Hematopoietic multipotent progenitor cell treated with erythropoietin and hydrocortisone succinate and interleukin-3 and kit ligand, for 6 days (in vitro differentiated cells): ENCODE results near the gene CD38.
"Not testable (repeated sequence)": the region's sequence is repeated elsewhere in the genome, so short reads cannot be mapped to it uniquely, and the experiment has no call there.

Experiments used
- DNase-seq: peaks from one replicate; pipeline ENCODE4 v3.0.0-alpha.2; 2015

Gene CD38

DNA sequence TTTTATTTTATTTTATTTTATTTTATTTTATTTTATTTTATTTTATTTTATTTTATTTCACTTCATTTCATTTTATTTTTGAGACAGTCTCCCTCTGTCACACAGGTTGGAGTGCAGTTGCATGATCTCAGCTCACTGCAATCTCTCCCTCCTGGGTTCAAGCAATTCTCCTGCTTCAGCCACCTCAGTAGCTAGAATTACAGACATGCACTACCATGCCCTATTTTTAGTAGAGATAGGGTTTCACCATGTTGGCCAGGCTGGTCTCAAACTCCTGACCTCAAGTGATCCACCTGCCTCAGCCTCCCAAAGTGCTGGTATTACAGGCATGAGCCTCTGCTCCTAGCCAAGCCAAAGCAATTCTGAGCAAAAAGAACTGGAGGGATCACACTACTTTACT is 24.4 kb downstream of the CD38 start:
- not testable (repeated sequence) for DNase-seq

DNA sequence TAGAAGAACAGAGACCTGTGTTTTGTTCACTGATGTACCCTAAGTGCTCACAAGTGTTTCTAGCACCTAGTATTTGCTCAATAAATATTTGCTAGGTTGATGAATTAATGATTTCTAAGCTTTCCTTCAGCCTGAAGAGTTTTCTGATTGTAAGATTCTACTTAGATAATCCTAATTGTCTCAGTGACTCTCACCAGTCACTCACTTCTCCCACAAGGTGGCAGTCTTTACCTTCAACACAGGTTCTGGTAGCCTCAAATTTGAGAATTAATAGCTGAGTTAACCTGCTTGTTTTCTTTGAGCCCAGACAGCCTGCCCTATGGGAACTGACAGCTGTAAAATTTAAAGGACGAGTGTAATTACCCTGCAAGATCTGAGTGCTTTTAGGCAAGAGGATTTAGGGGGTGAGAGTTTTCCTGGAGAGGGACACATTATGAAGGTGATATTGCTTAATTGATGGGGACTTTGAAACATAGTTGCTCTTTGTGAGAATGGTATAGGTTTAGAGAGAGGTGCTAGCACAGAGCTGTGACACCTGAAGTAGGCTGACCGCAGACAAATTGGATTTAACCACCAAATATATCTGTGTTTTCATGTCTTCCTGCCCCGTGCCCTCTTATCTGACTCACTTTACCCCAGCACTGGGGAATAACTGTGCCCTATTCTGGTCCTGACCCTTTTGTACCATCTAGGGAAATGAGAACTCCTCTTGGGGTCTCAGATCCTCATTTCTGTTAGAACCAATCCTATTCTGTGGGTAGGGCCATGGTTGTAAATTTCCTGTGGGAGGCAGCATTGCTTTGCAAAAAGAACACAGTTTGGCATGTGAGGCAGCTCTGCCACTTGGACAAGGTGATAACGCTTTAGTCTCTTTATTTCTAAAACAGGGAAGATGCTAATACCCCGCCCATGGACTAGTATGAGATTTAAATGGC is 27.7 kb downstream of the CD38 start:
- peak; percentile 90 for DNase-seq

DNA sequence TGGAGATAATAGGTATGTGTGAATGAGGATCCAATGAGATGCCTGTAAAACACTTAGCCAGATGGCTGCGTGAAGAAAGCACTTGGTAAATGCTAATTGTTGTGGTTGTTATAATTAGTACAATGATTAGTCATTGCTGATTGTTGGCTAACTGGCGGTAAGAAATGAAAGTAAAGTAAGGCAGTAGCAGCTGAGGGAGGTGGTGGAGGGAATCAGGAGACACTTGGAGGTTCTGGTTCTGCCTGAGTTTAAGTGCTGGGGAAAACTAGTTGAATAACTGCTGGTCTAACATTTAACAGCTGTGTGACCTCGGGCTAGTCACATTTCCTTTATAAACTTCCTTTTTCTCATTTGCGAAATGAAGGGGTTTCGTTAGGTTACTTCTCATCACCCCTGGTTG is 30.9 kb downstream of the CD38 start:
- DNase-seq: peak; percentile 49

DNA sequence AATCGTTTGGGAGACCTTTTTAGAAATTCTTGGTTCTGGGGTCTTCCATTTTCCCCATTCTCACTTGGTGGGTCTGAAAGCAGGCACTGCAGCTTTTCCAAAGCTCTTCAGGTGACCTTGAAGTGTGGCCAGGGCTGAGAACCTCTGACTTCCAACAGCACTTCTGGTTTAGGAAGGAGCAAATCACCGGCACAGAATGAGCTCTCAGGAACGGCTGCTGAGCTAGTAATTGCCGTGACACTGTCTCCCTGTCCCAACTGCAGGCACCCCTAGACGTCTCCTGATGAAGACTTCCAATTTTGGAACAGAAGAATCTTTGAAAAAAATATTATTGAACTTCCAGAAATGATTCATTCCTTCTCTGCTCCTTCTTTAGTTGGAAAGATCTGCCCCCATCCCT is 31.3 kb downstream of the CD38 start:
- DNase-seq: no peak

DNA sequence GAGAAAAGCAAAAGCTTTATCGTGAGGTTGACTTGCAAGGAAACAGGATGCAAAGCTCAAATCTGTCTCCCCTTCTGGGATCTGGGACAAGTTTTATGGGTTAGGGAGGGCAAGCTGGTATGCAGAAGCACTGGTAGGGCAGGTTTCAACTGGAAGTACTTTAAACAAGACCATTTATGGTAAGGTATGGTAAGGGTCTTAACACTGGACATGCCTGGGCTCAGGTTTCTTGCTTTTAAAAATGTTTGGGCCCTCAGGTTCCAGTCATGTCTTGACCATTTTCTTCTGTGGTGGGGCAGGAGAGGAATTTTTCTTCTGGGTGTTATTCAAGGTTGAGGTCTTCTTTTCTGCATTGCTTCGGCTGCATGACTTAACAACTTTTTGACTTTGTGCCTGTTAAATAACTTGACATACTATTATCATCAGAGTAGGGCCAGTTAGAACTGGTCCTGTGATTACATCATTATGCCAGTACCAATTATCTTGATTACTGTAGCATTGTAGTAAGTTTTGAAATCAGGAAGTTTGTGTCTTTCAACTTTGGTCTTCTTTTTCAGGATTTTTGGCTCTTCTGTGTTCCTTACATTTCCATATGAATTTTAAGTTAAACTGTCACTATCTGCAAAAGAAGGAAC is 33.7 kb downstream of the CD38 start:
- DNase-seq: peak; percentile 39

DNA sequence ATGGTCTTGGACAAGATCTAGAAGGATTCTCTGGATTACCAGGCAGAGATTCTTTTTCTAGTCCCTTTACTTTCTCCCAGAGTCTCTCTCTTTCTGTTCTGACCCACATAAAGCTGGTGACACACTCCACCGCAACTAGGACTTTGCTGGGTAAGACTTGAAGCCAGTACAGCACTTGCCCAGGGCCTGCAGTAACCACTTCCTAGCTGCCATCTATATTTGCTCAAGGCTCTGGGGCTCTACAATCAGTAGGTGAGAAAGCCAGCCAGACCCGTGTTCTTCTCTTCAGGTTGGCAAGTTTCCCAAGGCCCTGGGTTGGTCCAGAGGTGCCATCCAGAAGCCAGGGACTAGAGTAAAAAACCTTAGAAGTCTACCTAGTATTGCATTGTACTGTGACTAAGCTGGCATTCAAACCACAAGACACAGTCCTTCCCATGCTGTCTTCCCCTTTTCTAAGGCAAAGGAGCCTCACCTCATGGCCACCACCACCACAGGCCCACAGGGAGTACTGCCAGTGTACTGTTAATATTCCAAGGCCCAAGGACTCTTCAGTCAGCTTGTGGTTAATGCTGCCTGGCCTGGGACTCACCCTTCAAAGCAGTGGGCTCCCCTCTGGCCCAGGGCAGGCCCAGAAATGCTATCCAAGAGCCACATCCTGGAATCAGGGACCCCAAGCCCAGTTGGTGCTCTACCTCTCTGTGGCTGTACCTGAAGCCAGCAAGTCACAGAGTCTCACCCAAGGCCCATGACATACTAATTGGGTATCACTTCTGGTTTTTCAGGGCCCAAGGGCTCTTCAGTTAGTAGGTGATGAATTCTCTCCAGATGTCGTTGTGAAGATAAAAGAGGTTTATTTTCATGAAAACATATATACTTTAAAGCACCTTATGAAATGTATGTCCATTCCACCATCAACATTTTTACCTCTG is 54.7 kb downstream of the CD38 start:
- peak; percentile 15 for DNase-seq

DNA sequence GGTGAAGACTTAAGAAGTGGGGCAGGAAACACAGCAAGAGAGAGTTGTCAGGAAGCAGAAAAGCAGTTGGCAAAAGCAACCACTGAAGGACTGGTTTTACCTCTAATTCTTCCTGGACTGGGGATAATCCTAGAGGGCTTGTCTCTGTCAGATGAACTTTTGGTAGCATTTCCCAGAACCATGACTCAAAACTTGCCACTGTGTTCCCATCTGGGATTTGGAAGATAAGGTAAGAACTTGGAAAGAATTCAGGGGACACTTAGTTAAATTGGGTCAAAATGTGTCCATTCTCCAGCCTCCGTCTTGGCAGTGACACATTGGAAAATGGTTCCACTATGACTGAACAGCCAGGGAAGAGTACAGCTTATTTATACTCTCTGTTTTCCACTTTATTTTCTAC is 55.7 kb downstream of the CD38 start:
- no peak for DNase-seq

DNA sequence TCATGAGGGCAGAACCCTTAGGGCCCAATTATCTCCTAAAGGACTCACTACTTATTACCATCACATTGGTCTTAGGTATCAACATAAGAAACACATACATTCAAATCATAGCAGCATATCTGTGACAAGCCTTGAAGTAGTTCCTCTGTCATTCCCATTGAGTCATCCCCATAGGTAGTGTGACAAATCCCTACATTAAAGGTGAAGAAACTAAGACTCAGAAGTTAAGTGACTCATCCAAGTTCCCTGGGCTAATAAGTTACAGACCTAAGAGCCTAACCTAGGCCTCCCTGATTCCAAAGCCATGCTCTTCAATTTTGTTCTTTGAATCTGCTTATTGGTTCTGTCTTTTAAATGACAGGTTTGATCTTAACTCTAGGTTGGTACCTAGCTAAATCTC is 58.2 kb downstream of the CD38 start:
- no peak for DNase-seq

DNA sequence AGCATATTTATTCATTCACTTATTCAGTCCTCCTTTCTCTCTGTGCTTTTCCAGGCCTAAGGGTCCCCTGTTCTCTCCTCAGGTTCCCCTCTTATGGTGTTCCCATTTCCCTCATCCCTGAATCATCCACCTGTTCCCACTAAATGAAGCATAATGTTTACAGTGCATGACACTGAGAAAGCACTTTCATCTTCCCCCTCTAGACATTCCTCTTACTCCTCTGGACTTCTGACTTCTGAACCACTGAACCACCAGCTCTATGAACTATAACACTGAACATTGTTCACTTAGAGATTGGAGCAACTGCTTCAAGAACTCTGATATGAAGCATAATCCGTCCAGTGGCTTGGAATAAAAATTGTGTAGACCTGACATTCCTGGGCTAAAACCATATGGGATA is 59.5 kb downstream of the CD38 start:
- DNase-seq: no peak

DNA sequence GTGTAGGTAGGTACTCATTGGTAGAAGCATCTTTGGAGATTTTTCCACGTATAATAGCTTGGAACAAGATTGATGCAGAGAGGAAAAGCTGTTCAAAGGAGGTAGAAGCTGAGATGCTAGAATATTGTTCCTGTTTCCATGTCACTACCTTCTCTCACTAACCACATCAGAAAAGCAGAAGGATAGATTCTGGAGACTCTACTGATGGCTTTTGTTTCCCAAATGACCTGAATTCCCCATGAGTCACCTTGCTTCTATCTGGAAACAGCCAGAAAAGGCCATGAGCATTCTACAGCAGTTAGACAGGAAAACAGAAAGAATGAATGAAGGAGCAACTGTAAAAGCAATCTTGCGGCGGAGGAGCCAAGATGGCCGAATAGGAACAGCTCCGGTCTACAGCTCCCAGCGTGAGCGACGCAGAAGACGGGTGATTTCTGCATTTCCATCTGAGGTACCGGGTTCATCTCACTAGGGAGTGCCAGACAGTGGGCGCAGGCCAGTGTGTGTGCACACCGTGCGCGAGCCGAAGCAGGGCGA is 63.1 kb downstream of the CD38 start:
- DNase-seq: not testable (repeated sequence)

DNA sequence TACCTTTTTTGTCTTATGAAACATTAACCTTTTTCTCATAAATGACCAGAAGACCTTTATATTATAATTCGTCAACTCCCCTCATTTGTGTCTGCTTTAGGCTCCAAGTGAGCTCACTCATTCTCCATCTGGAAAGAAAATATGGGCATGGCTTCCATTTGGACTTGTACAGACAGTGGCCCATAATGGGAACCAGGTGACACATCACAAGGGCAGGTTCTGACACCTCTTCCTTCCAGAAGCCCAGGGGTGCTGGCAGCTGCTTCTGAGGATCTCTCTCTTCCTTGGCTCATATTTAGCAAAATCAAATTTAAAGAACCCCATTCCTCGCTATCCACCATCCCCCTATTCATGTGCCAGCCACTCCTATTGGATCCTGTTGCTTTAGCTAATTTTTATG is 69.6 kb downstream of the CD38 start:
- no peak for DNase-seq

DNA sequence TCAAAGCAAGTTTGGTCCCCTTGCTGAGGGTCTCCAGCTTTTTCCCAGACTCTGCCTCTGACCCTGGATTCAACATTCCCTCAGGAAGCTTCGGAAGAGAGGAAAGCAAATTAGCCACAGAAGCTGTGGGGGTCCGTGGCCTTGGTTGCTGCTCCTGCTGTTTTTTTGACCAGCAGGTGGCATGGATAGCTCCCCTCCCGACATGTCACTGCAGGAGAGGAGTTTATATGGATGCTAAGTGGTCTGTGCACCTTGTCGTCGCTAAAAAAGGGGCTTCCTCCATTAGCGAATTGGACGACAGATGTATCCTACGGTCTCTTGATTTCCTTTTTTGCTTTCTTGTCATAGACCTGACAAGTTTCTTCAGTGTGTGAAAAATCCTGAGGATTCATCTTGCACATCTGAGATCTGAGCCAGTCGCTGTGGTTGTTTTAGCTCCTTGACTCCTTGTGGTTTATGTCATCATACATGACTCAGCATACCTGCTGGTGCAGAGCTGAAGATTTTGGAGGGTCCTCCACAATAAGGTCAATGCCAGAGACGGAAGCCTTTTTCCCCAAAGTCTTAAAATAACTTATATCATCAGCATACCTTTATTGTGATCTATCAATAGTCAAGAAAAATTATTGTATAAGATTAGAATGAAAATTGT is 70.2 kb downstream of the CD38 start:
- DNase-seq: no peak

DNA sequence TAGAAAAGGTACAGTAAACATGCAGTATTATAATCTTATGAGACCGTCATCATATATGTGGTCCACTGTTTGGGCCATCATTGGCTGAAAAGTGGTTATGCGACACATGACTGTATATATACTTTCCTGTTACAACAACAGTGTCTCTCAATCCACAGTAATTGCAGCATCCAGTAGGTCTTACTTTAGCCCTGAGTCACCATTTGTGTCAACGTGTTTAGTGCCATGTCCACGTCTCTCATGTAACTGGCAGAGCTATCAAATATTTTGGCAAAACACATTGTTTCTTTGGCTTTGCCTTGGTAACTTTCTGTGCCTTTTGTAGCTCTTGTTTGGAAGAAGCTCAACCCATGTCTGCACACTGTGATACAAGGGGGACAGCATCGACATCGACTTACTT is 73.8 kb downstream of the CD38 start:
- no peak for DNase-seq

DNA sequence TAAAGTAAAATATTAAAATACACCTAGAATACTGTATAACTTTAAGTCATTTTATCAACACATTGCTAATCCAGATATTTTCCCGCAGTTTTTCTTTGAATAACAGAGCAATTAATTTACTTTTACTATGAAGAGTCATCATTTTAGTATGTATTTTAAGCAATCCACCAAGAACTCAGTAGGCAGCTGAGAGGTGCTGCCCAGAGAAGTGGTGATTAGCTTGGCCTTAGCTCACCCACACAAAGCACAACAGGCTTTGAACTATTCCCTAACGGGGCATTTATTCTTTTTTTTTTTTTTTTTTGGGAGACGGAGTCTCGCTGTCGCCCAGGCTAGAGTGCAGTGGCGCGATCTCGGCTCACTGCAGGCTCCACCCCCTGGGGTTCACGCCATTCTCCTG is 74.4 kb downstream of the CD38 start:
- DNase-seq: no peak

DNA sequence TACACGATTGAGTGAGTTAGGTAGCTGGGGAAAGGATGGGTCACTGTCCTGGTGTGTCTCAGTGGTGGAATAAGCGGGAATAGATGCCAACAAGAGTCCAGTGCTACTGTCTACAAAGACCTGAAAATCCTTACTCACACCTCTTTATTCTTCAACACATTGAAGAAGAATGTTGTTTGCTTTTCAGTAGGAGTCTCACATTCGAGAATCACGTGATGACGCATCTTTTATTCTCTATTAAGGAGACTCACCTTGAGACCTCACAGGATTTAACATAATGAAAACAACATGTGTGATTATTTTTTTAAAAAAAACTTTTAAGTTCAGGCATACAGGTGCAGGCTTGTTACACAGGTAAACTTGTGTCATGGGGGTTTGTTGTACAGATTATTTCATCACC is 75.2 kb downstream of the CD38 start:
- no peak for DNase-seq

DNA sequence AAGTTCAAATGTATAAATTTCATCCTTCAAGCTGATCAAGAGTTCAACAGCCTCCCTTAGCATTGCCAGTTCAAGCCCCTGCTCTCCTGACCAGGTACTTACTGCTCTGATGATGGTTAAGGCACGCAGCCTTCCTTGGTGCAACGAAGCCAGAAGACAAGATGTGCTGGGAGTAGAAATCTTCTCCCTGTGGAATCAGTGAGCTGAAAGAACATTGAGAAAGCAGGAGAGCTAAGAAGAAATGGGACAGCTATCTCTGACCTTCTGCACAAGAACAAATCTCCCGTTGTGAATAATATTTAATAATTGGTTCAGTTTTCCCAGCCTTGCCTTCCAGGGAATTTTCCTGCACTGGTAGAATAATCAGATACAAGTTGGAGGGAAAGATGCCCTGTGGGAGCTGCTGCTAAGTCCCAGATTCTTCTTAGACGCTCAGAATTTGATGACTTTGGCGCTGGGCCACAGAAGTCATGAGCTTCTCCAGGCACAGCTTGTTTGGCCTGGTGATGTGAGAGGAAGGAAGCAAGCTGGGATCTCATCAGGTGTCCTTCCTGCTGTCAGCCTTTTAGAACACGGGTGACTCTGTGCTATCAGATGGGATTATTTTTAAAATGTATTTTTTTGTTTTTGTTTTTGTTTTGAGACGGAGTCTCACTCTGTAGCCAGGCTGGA is 77.8 kb downstream of the CD38 start:
- no peak for DNase-seq

DNA sequence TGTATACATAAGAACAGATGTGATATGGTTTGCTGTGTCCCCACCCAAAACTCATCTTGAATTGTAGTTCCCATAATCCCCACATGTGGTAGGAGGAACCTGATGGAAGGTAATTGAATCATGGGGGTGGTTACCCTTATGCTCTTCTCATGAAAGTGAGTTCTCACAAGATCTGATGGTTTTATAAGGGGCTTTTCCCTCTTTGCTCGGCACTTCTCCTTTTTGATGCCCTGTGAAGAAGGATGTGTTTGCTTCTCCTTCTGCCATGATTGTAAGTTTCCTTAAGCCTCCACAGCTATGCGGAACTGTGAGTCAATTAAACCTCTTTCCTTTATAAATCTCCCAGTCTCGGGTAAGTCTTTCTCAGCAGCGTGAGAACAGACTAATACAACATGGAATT is 83.1 kb downstream of the CD38 start:
- peak; percentile 7 for DNase-seq

DNA sequence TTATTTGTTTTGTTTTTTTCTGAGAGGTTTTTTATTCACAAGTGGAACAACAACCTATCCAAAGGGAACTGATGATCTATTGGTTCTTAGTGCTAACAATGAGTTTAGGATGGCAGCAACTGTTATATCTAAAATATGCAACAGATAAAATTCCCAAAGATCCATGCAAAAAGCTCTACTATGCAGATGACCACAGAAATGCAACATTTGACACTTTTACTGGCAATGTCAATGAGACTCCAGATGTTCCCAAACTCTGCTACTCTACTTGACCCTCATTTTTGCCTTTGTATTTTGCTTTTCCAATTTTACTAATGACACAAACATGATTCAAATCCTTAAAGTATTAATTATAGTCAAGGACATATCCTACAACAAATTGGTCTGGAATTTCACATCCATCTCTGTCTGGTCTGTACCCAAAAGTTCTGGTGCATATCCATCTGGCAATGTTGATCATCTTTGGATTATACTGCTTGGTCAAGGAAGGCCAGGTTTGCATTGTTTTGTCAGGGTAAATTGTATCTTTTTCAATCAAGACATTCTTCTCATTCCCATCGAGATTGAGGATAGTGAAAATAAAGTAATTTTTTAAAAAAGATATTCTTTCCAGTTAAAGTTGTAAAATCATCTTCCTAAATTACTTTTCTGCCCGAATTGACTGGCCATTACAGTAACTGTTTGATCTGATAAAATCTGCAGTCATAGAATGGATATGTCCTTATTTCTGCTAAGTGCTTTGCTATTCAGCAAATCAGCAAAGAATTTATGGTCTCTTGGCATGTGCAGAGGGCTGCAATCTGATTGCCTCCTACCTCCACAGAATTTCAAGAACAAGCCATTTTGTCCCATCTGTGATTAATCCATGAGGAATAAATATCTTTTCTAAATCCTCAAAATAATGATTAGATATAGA is 86.8 kb downstream of the CD38 start:
- no peak for DNase-seq

DNA sequence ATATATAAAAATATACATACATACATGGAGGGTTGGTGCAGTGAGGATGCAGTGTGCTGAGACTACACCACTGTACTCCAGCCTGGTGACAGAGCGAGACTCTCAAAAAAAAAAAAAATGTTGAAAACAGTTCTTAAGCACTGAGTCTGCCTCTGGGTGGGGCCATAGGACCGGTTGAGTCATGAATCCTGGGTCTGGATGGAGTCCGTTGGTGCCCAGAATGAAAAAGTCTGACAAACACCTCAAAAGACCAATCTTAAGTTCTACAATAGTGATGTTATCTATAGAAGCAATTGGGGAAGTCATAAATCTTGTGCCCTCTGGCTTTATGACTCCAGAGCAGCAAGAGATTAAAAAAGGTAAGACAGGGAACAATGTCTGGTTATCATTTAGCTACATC is 90.0 kb downstream of the CD38 start:
- DNase-seq: peak; percentile 53

DNA sequence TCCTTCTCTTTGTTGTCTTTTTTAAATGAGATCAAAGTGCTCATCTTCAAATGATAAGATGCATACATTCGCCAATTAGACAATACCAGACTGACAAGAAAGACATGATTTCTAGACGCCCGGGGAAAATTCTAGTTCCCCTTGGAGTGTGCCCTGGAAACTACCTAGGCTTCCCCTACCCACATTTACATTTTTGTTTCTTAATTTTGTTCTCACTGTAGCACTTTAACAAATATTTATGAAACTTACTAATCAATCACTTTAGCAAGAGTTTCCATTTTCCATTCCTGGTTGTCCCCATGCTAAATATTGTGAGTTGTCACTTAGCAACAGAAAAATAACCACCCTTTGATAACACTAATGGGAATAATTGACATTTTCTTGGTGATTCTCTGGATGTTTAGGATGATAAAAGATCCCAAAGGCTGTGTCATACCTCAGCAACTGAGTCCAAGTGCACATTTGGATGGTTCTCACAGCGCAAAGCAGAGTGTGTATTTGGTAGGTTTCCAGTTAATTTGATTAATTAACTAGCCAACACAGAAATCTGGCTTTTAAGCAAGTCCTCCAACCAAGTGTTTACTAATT is 90.8 kb downstream of the CD38 start:
- no peak for DNase-seq
